ENCODE measurements around the gene NCAN.

- no peak for TF ChIP-seq CTCF (IDR thresholded peaks at IDR 0.05)
- no peak for TF ChIP-seq POLR2AphosphoS5 (IDR thresholded peaks at IDR 0.05; ENCODE audit: low read depth, low read length)
- TF ChIP-seq REST (IDR thresholded peaks at IDR 0.05; ENCODE audit: insufficient read depth in 1 of 2, low read depth in 2 of 2, low read length in 1 of 2), result no peak
These were observed 25.0 kb upstream of the NCAN start for GRCh38 chr19:19186742-19187141.
